Rectal smooth muscle tissue (tissue), 1 donor: ENCODE results near the gene KLF7.

Source experiments
- H3K27ac ChIP-seq: one replicate; pipeline ENCODE4 v1.7.0; 2013; ENCODE audit warnings: low read depth, low read length, inconsistent platforms
- H3K27me3 ChIP-seq: one replicate; pipeline ENCODE4 v1.7.0; 2013; ENCODE audit warnings: low read length; ENCODE audit not compliant: control insufficient read depth, insufficient read depth
- H3K36me3 ChIP-seq: one replicate; pipeline ENCODE4 v1.7.0; 2013; ENCODE audit warnings: low read length; ENCODE audit not compliant: control insufficient read depth, insufficient read depth
- H3K4me1 ChIP-seq: one replicate; pipeline ENCODE4 v1.7.0; 2013; ENCODE audit warnings: low read length; ENCODE audit not compliant: control insufficient read depth, insufficient read depth
- H3K4me3 ChIP-seq: one replicate; pipeline ENCODE4 v1.7.0; 2013; ENCODE audit warnings: low read length
- H3K9ac ChIP-seq: one replicate; pipeline ENCODE4 v1.7.0; 2013; ENCODE audit warnings: low read length

Gene KLF7

GRCh38 chr2:207165121-207166038 is at the start of gene KLF7:
KLF7 (minus strand) TSS chr2:207165948; CDS start chr2:207165568, 380 bp downstream.
- peak within 1 kb of the TSS; percentile 100 for H3K27ac ChIP-seq
- H3K4me1 ChIP-seq: peaks cover 25% of the 10 kb centered on the region
- peak within 1 kb of the TSS; percentile 93 for H3K4me3 ChIP-seq
- H3K27me3 ChIP-seq: no peaks in the 10 kb centered on the region
- no peaks in the 10 kb centered on the region for H3K36me3 ChIP-seq
- peak within 1 kb of the TSS; percentile 99 for H3K9ac ChIP-seq

- no peak overlapping the region for H3K27ac ChIP-seq
- H3K4me1 ChIP-seq: peaks cover 4% of the 10 kb centered on the region
- no peak overlapping the region for H3K9ac ChIP-seq
- H3K4me3 ChIP-seq: no peak overlapping the region
- no peaks in the 10 kb centered on the region for H3K27me3 ChIP-seq
- no peaks in the 10 kb centered on the region for H3K36me3 ChIP-seq
Measured at GRCh38 chr2:207215308-207215707, 49.6 kb upstream of the KLF7 start.

GRCh38 chr2:207214446-207214845 is 48.7 kb upstream of the KLF7 start:
- H3K36me3 ChIP-seq: no peaks in the 10 kb centered on the region
- no peak overlapping the region for H3K4me3 ChIP-seq
- H3K27ac ChIP-seq: no peak overlapping the region
- H3K9ac ChIP-seq: no peak overlapping the region
- H3K27me3 ChIP-seq: no peaks in the 10 kb centered on the region
- no peaks in the 10 kb centered on the region for H3K4me1 ChIP-seq

GRCh38 chr2:207206011-207206410 is 40.3 kb upstream of the KLF7 start:
- Histone ChIP-seq H3K36me3 (no peaks in the 10 kb centered on the region), H3K9ac (no peak overlapping the region), H3K4me3 (no peak overlapping the region), H3K4me1 (no peaks in the 10 kb centered on the region), H3K27ac (no peak overlapping the region), H3K27me3 (no peaks in the 10 kb centered on the region)

DNA sequence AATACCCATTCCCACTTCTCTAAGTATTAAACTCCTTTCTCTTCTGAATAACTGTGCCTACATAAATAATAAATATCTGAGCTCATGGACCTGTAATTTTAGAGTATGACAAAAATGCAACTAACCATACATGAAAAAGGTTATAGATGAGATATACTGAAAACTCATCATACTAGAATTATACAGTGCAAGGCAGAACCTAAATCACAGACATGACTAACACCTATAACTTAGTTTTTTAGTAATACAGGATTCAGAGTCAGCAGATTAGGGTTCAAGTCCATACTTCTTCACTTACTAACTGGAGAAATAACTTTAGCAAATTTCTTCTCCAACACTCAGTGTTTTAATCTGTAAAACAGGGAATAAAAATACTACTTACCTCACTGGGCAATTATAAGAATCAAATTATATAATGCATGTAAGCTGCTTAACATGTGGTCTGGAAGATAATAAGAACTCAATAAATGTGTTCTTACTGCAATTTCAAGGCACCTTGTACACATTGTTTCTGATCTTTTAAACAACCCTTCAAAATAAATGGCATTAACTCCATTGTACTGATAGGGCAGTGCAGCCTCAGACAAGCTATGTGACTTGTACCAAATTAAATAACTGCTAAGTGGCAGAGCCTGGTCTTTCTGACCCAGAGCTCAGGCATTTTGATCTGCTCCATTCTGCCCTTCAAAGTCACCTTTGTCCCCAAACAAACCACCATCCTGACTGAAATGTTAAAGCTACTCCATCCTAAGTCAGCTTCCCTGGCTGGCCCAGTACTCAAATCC is 39.6 kb upstream of the KLF7 start:
- Histone ChIP-seq H3K27ac (no peak overlapping the region), H3K27me3 (no peaks in the 10 kb centered on the region), H3K4me3 (no peak overlapping the region), H3K36me3 (no peaks in the 10 kb centered on the region), H3K9ac (no peak overlapping the region), H3K4me1 (no peaks in the 10 kb centered on the region)

- Histone ChIP-seq H3K4me3 (no peak overlapping the region), H3K9ac (no peak overlapping the region), H3K4me1 (no peaks in the 10 kb centered on the region), H3K27me3 (no peaks in the 10 kb centered on the region), H3K27ac (no peak overlapping the region), H3K36me3 (no peaks in the 10 kb centered on the region)
Measured at GRCh38 chr2:207203056-207203455, 37.3 kb upstream of the KLF7 start.

DNA sequence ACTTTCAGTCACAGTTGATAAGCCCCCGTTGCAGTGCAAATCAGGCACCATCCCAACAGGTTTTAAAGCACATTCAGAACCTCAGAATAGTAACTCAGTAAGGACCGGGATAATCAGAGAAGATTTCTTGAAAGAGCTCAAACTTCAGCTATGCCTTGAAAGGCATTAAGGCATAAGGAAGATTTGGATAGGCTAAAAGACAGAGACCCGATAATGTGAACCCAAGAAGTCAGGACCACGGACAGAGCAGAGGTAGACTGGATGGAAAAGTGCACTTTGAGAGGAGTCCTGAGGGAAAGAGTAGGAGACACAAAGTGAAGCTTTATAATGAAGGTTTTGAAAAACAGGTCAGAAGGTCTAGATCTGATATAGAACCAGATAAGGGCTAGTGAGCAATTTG is 36.9 kb upstream of the KLF7 start:
- H3K27me3 ChIP-seq: no peaks in the 10 kb centered on the region
- H3K4me1 ChIP-seq: no peaks in the 10 kb centered on the region
- no peaks in the 10 kb centered on the region for H3K36me3 ChIP-seq
- H3K4me3 ChIP-seq: no peak overlapping the region
- H3K27ac ChIP-seq: no peak overlapping the region
- H3K9ac ChIP-seq: no peak overlapping the region

DNA sequence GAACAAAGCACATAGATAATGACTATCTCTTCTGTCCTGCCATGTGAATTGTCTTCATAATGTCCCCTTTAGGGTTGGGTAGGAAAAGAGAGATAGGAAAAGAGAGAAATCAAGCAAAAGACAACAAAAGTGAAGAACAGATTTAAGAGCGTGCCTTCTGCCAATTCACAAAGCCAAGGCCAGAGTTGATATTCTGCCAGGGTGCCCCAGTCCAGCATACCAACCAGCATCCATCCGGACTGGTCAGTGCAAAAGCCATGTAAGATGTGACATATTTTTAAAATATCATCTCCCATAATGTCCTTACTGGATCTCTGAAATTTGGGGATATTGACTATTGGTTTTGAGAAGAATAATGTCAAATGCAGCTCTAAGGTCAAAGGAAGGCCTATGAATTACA is 35.7 kb upstream of the KLF7 start:
- Histone ChIP-seq H3K9ac (no peak overlapping the region), H3K4me1 (no peaks in the 10 kb centered on the region), H3K27ac (no peak overlapping the region), H3K4me3 (no peak overlapping the region), H3K36me3 (no peaks in the 10 kb centered on the region), H3K27me3 (no peaks in the 10 kb centered on the region)

DNA sequence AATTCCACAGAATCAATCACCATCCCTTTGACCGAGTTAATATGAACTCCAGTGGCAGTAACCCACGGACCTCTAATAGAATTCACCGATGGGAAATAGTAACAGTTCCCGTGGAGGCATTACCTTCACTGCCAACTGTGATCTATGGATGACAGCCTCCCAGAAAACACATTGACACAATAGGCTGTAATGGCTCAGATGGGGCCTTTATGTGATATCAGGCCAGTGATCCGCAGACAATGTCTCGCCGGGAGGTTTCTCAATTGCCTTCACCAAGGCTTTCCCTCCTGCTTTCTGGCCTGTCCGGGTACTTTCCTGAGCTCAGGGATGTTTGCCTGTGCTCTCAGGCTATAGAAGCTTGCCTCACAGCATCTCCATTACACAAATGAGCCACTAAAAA is 34.4 kb upstream of the KLF7 start:
- Histone ChIP-seq H3K9ac (no peak overlapping the region), H3K4me3 (no peak overlapping the region), H3K4me1 (no peaks in the 10 kb centered on the region), H3K27me3 (no peaks in the 10 kb centered on the region), H3K27ac (no peak overlapping the region), H3K36me3 (no peaks in the 10 kb centered on the region)

- H3K36me3 ChIP-seq: no peaks in the 10 kb centered on the region
- no peak overlapping the region for H3K4me3 ChIP-seq
- no peak overlapping the region for H3K27ac ChIP-seq
- no peak overlapping the region for H3K9ac ChIP-seq
- H3K27me3 ChIP-seq: no peaks in the 10 kb centered on the region
- H3K4me1 ChIP-seq: no peaks in the 10 kb centered on the region
Measured at GRCh38 chr2:207194028-207194427, 28.3 kb upstream of the KLF7 start.

GRCh38 chr2:207188626-207189419 is 23.1 kb upstream of the KLF7 start:
- no peak overlapping the region for H3K4me3 ChIP-seq
- H3K9ac ChIP-seq: no peak overlapping the region
- H3K4me1 ChIP-seq: no peaks in the 10 kb centered on the region
- no peaks in the 10 kb centered on the region for H3K36me3 ChIP-seq
- H3K27ac ChIP-seq: no peak overlapping the region
- no peaks in the 10 kb centered on the region for H3K27me3 ChIP-seq

GRCh38 chr2:207185372-207185771 is 19.6 kb upstream of the KLF7 start:
- Histone ChIP-seq H3K4me1 (no peaks in the 10 kb centered on the region), H3K9ac (no peak overlapping the region), H3K36me3 (no peaks in the 10 kb centered on the region), H3K4me3 (no peak overlapping the region), H3K27ac (no peak overlapping the region), H3K27me3 (no peaks in the 10 kb centered on the region)
